Heart right ventricle (tissue), 16 donors: ENCODE results near the gene ARFGAP1. TPM values are rescaled to one million over a fixed set of nuclear protein-coding genes. Genes with fewer than 3 reads are reported as not detected.

Source experiments
- ATAC-seq, 8 donors: fragments of 200-7000 bp; cut with Tn5 transposase; one replicate each; pipeline ENCODE4 v1.9.1; 2020; ENCODE audit warnings: mild to moderate bottlenecking in 8 of 8, moderate library complexity in 8 of 8, moderate number of reproducible peaks in 1 of 8
- DNase-seq, 2 donors: peaks; one replicate each; pipeline ENCODE4 v3.0.0-alpha.2; 2020
- H3K27ac ChIP-seq, 10 donors: fragments of 200-600 bp; sonication (generic) in 2 of 10; one replicate each; pipeline versions ENCODE4 v1.5.0 to v1.8.0; 2020 to 2022; ENCODE audit warnings: mild to moderate bottlenecking in 3 of 10
- H3K27me3 ChIP-seq, 7 donors: fragments of 200-600 bp; one replicate each; pipeline ENCODE4 v1.8.0; 2021 to 2022; ENCODE audit warnings: mild to moderate bottlenecking in 2 of 7
- H3K36me3 ChIP-seq, 9 donors: fragments of 200-600 bp; sonication (generic) in 1 of 9; one replicate each; pipeline versions ENCODE4 v1.5.0 to v1.8.0; 2020 to 2022; ENCODE audit warnings: mild to moderate bottlenecking in 2 of 9
- H3K4me1 ChIP-seq, 9 donors: fragments of 200-600 bp; sonication (generic) in 1 of 9; one replicate each; pipeline versions ENCODE4 v1.5.0 to v1.8.0; 2020 to 2022; ENCODE audit warnings: mild to moderate bottlenecking in 4 of 9
- H3K4me3 ChIP-seq, 10 donors: fragments of 200-600 bp; sonication (generic) in 2 of 10; one replicate each; pipeline versions ENCODE4 v1.5.0 to v1.8.0; 2020 to 2022; ENCODE audit warnings: mild to moderate bottlenecking in 7 of 10, moderate library complexity in 2 of 10
- H3K9me3 ChIP-seq, 11 donors: fragments of 200-600 bp in 10 of 11; sonication (generic) in 2 of 11; one replicate each; pipeline versions ENCODE4 v1.5.0 to v1.8.0; 2013 to 2022; ENCODE audit warnings: mild to moderate bottlenecking in 2 of 11, control low read depth in 1 of 11, moderate library complexity in 1 of 11
- WGBS, 2 donors: extraction: QIAGEN DNeasy Blood & Tissue Kit; methylation state at CpG; one replicate each; pipeline ENCODE4 v1.1.7; 2013; ENCODE audit warnings: inconsistent platforms in 1 of 2; 5-methylcytosine and 5-hydroxymethylcytosine counted together
- intact Hi-C, 10 donors: fragments of 100-400 bp; cut with DNase I; formaldehyde crosslinking; loops; one replicate each; pipeline versions ENCODE4 v1.11.1 to v1.14.2; 2022
- polyA plus RNA-seq, 2 donors: library from polyadenylated mRNA; stranded (reverse); fragments of 200-250 nt; gene quantifications; one replicate each; pipeline ENCODE4 v1.2.3, GENCODE V29; 2013
- total RNA-seq, 10 donors: library from RNA; stranded (reverse); fragmentation: NEBNext Ultra II Directional in 3 of 10; extraction: Animal tissue kit (Norgen Biotek cat#: 25700) in 3 of 10; gene quantifications; one replicate each; pipeline versions ENCODE4 v1.2.1 to v1.2.4, GENCODE V29; 2021 to 2023
- TF ChIP-seq, protein P1 (sequence below), 9 donors: fragments of 200-600 bp; sonication (generic) in 2 of 9; IDR thresholded peaks; one replicate each; pipeline versions ENCODE4 v1.5.0 to v1.8.0; 2021 to 2022; ENCODE audit warnings: antibody characterized with exemption in 9 of 9, mild to moderate bottlenecking in 5 of 9, moderate library complexity in 1 of 9
- donor health status: Arrhythmogenic right ventricular cardiomyopathy.
- donor health status: ischemic (EF 13 %, LVEDD 7.1; RV severe dilation, severe dysfunction).
- donor health status: healthy with polysubstance abuse.
- donor health status: DM: no; HTN: yes; CAD: no.
- donor health status: DM: no; HTN: no; CAD: no.
- donor health status: ischemic (EF 25% LVEDD 6.9; RV normal size, moderate dysfunction).
- donor health status: ischemic (EF 25% LVEDD 5.7; RV mildly dilated, moderate dysfunction).
- donor health status: healthy.
- donor health status: DM: yes; HTN: yes; CAD: no.
- donor health status: Ischemic cardiomyopathy.
- donor health status: ischemic (EF 35%, LVEDD 5.7; RV mildly dilated, moderate dysfunction).
- donor health status: nonischemic (EF 11% LVEDD 7.7; RV severe dilation, severe dysfunction).
- donor health status: DM: yes; HTN: yes; CAD: no.
- donor health status: PGD.
- donor health status: ischemic (EF 29% LVEDD 5.4; RV normal size, mild dysfunction).
- donor health status: nonischemic (EF 23%, LVEDD 6.1; RV moderate dilation, normal function).

Gene ARFGAP1
- total and polyA plus RNA-seq, 12 donors: 20.4 to 72.6 (median 32.3) TPM

DNA sequence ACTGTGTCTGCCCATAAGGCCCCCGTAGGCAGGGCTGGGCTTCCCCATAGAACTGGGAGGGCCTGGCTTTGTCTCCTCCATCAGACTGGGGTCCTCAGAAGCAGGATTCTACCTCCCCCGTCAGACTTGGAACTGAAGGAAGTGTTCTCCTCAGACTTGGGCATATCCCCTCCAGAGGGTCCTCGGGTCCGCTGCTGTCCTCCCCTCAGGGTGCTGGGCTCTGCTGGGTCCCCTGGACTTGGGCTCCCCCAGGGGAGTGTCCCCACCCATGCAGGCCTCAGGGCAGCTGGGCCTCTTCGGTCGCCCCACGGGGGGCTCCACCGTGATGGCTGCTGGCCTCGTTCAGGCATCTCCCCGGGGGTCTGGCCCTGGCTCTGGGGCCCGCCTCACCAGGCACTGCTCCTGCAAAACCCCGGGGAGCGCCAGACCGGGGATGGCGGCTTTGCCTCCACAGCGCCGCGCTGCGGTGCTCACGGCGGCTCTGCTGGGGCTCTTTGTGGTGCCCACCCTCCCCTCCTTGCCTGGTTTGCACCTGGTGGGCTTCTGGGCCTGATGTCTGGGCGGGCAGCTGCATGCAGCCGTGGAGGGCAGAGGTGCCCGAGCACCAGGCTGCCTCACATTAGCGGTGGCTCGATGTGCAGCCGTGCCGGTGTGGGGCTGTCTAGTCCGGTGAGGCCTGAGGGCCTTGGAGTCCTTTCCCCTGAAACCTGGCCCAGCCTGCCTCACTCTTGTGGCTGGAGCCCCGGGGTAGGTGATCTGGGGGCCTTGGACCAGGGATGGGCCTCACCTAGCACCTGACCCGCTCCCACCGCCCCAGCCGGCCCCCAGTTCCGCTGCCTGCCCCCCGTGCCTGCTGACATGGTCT is 34.3 kb downstream of the ARFGAP1 start:
- H3K9me3 ChIP-seq: peaks cover 0 to 11% (median 0%) of the 10 kb centered on the region in 11 donors
- no peak overlapping the region for H3K27ac ChIP-seq
- DNase-seq (no peak), ATAC-seq (no peak)
- H3K36me3 ChIP-seq: no peaks in the 10 kb centered on the region
- peaks cover 7 to 53% (median 43%) of the 10 kb centered on the region in 7 donors for H3K27me3 ChIP-seq
- no peak overlapping the region for H3K4me3 ChIP-seq
- whole genome bisulfite sequencing, 2 donors: 83 to 84% methylated on average over 35 of the region's 35 CpGs
- intact Hi-C loops: no loop called here
- TF ChIP-seq, protein P1, sequence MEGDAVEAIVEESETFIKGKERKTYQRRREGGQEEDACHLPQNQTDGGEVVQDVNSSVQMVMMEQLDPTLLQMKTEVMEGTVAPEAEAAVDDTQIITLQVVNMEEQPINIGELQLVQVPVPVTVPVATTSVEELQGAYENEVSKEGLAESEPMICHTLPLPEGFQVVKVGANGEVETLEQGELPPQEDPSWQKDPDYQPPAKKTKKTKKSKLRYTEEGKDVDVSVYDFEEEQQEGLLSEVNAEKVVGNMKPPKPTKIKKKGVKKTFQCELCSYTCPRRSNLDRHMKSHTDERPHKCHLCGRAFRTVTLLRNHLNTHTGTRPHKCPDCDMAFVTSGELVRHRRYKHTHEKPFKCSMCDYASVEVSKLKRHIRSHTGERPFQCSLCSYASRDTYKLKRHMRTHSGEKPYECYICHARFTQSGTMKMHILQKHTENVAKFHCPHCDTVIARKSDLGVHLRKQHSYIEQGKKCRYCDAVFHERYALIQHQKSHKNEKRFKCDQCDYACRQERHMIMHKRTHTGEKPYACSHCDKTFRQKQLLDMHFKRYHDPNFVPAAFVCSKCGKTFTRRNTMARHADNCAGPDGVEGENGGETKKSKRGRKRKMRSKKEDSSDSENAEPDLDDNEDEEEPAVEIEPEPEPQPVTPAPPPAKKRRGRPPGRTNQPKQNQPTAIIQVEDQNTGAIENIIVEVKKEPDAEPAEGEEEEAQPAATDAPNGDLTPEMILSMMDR (IDR thresholded peaks at IDR 0.05): no peak
- peaks cover 0 to 6% (median 0%) of the 10 kb centered on the region in 9 donors for H3K4me1 ChIP-seq

DNA sequence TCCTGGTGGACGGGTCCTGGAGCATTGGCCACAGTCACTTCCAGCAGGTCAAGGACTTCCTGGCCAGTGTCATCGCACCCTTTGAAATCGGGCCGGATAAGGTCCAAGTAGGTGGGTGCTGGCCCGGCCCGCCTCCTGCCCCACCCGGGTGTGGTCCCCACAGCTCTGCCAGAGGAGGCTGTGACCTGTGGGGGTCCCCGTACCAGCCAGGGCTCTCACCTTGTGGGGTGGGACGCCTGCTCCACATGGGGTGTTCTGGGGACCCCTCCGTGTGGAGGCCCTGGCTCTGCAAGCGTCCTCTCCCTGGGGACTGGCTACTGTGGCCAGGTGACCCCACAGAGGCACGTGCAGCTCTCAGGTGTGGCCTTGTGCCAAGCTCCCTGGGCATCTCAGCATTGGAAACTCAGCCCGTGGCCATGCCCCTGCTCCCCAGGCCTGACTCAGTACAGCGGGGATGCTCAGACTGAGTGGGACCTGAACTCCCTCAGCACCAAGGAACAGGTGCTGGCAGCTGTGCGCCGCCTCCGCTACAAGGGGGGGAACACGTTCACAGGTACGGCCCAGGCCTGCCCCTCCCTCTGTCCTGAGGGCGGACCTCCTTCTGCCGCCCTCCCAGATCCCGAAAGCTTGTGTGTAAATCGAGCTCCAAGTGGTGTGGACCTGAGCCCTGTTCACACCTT is 35.1 kb downstream of the ARFGAP1 start:
- ATAC-seq: no peak
- Histone ChIP-seq H3K4me3 (no peak overlapping the region), H3K36me3 (no peaks in the 10 kb centered on the region), H3K4me1 (peaks cover 0 to 12% (median 0%) of the 10 kb centered on the region in 9 donors), H3K27ac (no peak overlapping the region), H3K27me3 (peaks cover 7 to 57% (median 42%) of the 10 kb centered on the region in 7 donors), H3K9me3 (peaks cover 0 to 3% (median 0%) of the 10 kb centered on the region in 11 donors)
- TF ChIP-seq, protein P1 (IDR thresholded peaks at IDR 0.05): no peak
- DNase-seq: no peak
- intact Hi-C loops: loop anchor here in 4 of 10 donors (2.0 kb wide), 2 partner anchors 73 to 75 kb away; no protein-coding TSS in a partner anchor
- WGBS, 2 donors: 81 to 82% methylated on average over 23 of the region's 23 CpGs

DNA sequence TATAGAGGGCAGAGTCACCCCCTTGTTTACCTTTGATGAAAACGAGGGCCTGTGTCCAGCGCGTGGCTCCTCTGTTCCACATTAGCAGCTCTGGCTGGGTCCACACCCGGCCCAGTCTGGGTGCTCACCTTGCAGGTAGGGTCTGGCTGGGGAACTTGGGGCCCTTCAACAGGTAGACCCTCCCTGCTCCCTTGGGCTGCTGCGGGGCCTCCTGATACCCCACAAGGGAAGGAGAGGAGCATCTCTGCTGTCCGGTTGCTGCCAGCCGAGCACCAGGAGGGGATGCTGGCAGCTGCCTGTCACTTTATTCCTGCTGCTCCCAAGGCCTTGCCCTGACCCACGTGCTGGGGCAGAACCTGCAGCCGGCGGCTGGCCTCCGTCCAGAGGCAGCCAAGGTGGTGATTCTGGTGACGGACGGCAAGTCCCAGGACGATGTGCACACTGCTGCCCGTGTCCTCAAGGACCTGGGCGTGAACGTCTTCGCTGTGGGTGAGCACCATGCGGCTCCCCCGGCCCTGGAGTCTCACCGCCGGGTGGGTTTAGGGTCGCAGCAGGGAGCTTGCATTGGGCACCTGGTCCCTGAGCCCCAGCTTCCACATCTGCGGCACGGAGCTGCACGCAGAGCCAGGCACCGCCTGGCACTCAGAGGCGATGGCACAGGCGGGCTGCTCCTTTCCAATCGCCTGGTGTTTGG is 35.8 kb downstream of the ARFGAP1 start:
- ATAC-seq: no peak
- H3K4me3 ChIP-seq: no peak overlapping the region
- H3K36me3 ChIP-seq: no peaks in the 10 kb centered on the region
- peaks cover 7 to 59% (median 42%) of the 10 kb centered on the region in 7 donors for H3K27me3 ChIP-seq
- 77 to 84% methylated on average over 30 of the region's 30 CpGs for WGBS, 2 donors
- DNase-seq: no peak
- TF ChIP-seq, protein P1 (IDR thresholded peaks at IDR 0.05): no peak
- intact Hi-C loops: loop anchor here in 4 of 10 donors (2.0 kb wide), 2 partner anchors 72 to 74 kb away; no protein-coding TSS in a partner anchor
- H3K9me3 ChIP-seq: no peaks in the 10 kb centered on the region
- H3K27ac ChIP-seq: no peak overlapping the region
- peaks cover 0 to 18% (median 0%) of the 10 kb centered on the region in 9 donors for H3K4me1 ChIP-seq
